Inflammatory macrophage treated with lipopolysaccharide for 4 hours (primary cell): ENCODE data around the gene DBN1.
A peak's percentile ranks its signal among the peaks of the same experiment; 100 is the strongest.

ENCODE experiments used
- DNase-seq: peaks from one replicate; pipeline ENCODE4 v3.0.0-alpha.2; 2020

DBN1 gene

DNA sequence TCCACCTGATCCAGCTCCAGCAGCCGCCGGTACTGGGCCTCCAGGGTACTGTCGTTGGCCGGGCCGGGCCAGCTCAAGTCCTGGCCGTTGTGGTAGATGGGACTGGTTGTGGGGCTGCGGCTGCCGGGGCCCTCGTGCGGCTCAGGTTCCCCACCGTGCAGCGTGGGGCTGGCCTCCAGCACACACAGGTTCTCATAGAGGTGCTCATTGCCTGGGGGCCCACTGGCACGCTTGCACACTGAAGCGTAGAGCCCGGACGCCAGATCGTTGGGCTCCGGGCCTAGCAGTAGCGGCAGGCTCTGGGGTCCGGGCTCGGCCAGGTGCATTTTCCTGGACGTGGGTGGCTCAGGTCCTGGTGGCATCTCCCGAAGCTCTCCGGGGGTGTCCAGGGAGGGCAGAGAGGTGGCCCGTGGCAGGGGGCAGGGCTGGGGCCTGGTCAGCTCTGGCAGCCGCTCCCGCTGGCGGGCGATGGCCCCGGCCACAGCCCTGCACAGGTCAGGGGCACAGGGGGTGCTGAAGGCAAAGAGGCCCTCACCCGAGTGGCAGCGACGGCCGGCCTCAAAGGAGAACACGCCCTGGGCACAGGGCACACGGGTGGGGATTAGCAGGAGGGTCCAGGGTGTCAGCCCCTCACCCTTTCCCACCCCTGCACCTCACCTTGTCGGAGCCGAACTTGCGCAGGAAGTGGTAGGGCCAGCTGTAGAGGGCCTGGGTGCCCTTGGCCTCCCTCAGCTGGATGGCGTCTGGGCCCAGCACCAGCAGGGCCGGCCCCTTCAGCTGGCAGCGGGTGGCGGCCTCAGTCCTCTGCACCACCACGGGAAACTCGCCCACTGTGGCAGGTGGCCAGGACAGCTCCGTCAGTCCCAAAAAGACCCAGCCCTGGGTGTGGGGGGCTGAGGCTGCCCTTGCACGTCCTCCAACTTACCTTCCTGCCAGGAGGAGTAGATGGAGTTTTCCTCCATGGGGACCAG lies 30.9 kb upstream of the DBN1 start:
- DNase-seq, result no peak

- no peak for DNase-seq
Observed at GRCh38 chr5:177503351-177504085, 30.1 kb upstream of the DBN1 start.

DNA sequence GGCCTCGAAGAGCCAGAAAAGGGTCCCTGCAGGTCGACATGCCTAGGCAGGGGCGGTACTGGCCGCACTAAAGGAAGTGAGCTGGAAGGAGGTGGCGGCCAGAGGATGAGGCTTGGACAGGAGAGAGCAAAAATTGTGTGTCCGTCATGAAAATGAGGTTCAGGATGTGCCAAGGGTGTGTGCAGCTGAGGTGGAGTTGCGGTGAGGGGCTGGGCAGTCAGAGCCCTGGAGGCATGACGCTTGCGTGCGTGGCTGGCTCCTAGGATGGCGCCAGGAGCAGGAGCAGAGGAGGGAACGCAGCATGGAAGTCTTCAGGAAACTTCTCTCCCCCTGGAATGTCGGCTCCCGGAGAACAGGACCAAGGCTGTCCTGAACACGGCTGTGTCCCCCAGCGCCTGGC lies 29.5 kb upstream of the DBN1 start:
- no peak for DNase-seq

- peak; percentile 47 for DNase-seq
Observed at GRCh38 chr5:177501874-177502678, 28.6 kb upstream of the DBN1 start.

- peak; percentile 77 for DNase-seq
Observed at GRCh38 chr5:177500685-177501522, 27.5 kb upstream of the DBN1 start.

- no peak for DNase-seq
Observed at GRCh38 chr5:177499842-177500241, 26.4 kb upstream of the DBN1 start.

GRCh38 chr5:177498013-177498787 lies 24.8 kb upstream of the DBN1 start:
- no peak for DNase-seq

- DNase-seq, result peak; percentile 96
Observed at GRCh38 chr5:177497292-177498012, 24.0 kb upstream of the DBN1 start, which contains the start of gene PDLIM7. PDLIM7 (minus strand) TSS chr5:177497604; CDS start chr5:177496512, 1,092 bp downstream.

DNA sequence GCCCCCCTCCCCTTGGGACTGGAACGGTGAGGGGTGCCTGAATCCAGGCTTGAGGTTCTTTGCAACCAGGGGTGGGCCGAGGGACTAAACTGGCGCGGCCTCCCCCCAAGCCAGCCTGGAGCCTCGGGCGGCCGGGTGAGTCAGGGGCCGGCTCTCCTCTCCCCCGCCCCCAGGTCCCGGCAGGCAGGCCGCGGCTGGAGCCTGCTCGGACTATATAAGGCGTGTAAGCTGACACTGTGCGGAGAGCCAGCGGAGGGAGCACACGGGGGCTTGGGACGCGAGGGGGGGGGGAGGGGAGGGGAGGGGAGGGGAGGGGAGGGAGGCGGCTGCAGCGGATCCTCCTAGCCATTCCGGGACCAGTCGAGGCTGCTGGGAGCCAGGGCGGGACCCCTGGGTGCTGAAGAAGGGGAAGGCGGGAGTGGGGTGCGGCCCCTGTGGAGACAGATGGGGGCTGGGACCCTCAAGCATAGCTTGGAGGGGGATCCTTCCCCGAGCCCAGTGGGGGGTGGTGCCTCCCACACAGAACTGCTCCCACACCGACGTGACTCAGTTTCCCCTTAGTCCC lies 23.4 kb upstream of the DBN1 start:
- DNase-seq, result peak; percentile 57

DNA sequence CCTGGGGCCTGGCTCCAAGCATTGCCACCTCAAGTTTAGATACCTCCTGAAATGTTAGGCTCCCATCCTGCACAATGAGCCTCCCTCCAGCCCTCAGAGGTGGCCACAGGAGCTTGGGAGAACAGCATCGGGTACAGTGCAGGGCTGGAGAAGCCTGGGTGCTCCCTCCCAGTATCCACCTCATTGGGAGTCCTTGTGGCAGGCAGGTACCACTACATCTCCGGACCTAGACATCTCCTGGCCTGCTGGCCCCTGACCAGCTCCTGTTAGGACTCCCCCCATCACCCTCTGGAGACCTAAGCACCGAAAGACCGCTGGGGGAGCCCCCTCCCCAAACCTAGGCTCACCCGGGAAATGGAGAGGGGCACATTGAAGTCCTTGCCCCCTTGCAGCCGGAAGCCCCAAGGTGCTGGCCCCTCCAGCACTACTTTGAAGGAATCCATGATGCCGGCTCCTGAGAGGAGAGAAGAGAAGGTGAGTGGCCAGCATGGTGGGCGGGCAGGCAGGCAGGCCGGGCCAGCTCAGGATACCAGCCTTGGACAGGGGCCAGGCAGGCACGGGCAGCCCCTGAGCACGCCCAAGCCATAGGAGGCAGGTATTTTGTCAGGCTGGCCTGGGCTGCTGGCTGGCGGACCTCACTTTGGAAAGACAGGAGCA lies 22.8 kb upstream of the DBN1 start:
- peak; percentile 24 for DNase-seq

DNA sequence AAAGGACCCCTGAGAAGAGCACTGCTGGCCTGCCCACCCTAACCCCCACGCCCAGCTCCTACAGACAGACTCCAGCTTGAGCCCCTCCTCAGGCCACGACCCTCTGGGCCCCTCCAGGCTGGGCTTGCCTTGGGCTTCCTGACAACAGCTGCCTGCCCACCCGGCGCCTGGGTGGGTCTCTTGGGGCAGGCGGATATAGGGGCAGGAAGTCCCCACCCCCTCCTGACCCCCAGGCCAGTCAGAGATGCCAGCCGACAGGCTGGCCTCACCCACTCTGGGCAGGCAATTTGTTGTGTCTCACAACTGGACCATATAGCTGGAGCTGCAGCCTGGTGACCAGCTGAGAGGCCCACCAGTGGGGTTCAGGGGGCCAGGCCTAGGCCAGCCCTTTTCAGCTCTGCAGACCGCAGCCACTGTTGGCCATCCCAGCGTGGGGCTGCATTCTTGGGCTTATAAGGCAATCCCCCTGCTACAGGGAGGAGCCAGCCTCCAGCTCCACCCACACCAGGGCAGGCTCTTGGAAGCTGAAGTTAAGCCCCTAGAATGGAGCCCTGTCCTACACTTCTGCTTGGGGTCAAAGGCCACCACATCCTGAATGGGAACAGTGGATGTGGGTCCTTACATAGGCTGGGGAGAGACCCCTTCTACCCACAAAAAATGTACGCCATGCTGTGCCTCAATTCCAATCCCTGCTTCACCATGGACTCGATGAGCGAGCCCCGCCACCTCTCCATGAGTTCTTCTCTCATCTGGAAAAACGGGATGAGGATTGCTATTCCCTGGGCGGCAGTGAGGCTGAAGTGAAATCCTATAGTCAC lies 22.0 kb upstream of the DBN1 start:
- DNase-seq, result peak; percentile 77

DNA sequence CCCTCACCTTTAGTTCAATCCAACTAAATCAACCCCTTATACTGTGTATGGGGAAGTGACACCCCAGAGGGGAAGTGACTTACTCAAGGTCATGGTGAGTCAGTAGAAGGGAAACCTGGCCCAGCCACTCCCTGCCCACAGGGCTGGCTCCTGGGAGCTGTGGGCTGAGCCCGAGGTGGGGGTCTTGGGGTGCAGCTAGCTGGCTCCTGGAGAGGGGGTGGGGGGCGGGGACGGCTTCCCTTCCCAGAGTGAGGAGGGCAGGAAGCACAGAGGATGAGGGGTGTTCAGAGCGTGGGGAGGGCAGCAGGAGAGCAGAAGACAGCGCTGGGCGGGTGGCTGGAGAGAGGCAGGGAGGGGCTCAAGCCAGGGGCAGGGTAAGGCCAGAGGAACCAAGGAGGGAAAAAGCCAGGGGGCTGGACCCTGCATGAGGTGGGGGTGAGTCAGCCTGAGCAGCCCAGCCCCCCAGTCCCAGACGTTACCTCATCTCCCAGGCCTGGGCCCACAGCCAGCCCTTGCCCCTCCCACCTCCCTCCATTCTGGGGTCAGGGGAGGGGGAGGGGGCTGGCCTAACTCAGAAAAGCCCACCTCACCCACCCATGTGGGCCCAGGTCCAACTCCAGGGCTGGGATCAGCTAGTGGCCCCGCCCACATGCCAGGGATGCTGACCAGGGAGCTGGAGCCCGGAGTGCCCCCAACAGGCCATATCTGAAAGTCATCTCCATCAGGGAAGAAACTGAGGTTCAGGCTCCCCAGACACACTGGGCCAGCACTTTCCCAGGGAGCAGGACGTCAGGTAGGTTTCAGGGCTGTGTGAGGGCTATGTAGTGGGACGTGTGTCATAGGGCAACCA lies 21.1 kb upstream of the DBN1 start:
- peak; percentile 94 for DNase-seq

DNA sequence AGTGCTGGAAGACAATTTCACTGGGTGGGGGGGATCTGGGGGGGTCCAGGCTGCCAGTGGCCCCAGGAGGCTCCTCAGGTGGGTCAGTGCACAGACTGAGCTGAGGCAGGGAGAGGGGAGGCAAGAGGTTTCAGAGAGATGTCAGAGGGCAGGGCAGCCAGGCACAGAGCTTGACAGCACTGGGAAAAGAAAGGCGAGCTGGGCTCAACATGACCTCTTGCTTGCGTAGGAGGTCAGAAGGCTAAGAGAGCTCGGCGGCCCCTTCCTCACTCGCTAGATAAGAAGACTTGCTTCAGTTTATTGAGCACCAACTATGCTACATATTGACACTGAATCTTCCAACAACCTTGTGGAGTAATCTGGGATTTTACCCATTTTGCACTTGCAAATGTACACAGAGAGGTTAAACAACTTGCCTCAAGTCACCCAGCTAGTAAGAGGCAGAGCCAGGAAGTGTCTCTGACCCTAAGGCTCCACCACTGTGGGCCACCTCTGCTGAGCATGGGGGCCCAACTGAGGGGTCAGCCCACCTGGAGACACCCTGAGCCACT lies 20.4 kb upstream of the DBN1 start:
- DNase-seq, result peak; percentile 86

GRCh38 chr5:177492841-177493240 lies 19.4 kb upstream of the DBN1 start:
- no peak for DNase-seq

- no peak for DNase-seq
Observed at GRCh38 chr5:177491983-177492746, 18.7 kb upstream of the DBN1 start.

GRCh38 chr5:177491429-177491945 lies 18.1 kb upstream of the DBN1 start:
- DNase-seq, result no peak
